HG03575 (cell line): Measurements from ENCODE around the gene WWP2.

Experiments
- ATAC-seq: cut with Tn5 transposase; IDR thresholded peaks from one replicate; pipeline ENCODE4 v1.9.1; 2021; ENCODE audit not compliant: unreplicated experiment, insufficient number of reproducible peaks, low FRiP score; ENCODE audit errors: extremely low read depth

Gene WWP2

GRCh38 chr16:69870761-69871160 lies 108.6 kb downstream of the WWP2 start:
- no peak for ATAC-seq

DNA sequence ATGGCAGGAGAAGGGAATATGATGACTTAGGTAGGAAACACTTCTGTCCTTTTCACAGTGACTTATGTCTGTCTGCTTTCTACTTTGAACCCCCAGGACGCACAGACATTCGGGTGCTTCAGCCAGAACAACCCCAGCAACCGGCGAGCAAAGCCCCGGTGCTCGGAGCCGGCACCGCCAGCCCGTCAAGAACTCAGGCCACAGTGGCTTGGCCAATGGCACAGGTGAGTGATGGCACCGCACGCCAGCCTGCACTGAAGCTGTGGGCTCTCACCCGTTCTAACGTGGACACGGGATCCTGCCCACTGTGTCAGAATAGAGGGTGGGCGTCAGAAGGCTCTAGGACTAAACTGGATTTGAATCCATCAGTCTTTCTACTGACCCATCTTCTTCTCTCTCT lies 109.6 kb downstream of the WWP2 start:
- no peak for ATAC-seq

DNA sequence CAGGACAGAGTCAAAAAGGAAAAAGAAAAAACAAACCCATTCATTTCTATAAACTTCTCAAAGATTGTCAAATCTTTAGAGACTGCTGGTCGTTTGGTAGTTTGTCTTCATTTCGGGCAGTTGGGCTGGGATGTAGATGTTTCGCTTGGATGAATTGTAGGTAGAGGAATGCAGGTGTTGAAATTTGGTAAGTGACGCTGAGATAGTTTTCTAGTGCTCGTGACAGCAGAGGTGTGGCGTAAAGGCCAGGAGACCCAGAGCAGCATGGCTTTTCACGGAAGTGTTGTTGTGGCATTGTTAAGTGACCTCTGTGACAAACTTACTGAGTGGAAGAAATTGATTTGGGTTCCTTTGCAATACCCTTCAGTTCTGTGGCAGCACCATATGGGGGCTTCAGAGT lies 110.8 kb downstream of the WWP2 start:
- no peak for ATAC-seq

DNA sequence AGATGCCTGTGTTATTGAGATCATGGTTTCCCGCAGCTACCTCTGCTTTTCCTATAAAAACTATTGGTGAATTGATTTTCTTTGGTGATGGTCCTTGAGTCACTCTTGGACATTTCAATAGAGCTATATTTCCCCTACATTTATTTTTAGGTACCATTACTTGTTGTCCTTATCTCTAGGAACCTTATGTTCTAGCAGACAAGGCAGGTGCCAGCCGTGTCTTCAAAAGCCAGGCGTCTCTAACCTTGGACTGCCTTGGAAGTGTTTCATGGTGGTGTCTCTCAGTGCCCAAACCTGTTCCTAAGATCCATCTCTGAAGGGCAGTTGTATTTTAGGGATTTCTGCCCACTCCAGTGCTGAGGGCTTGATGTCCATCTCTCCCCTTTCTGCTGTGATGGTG lies 111.7 kb downstream of the WWP2 start:
- ATAC-seq = no peak

DNA sequence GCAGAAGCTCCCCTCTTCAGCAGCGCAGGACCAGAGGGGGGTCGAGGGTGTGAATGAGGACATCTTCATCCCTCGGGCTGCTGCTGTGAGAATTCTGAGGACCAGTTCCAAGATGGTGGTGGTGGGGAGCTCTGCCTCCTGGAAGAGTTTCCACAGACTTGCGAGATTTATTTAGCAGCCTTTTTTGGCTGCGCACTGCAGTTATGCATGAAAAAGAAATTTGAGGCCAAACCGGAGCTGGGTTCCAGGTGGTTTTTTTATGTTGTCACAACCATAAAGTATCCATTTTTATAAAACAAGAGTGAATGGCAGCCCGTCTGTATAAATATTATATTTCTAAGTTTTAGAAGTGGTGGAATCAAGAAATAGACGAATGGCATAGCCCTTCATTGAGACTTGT lies 112.1 kb downstream of the WWP2 start:
- ATAC-seq = no peak

GRCh38 chr16:69880640-69881133 lies 118.6 kb downstream of the WWP2 start:
- ATAC-seq = no peak

DNA sequence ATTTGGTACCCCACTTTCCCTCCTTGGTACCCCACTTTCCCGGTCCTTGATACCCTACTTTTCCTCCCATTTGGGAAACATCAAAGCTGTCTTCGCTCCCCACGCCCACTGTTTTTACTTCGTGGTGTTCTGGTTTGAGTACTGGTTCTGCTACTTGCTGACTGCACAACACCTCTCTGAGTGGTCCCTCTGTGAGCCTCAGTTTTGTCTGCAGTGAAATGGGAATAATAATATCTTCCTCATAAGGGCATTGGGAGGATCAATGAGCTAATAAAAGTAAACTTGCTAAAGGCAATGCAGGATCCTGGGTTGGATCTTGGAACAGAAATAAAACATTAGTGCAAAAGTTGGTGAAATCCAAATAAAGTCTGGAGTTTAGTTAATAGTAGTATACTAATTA lies 119.0 kb downstream of the WWP2 start:
- ATAC-seq = no peak

GRCh38 chr16:69883744-69884143 lies 121.6 kb downstream of the WWP2 start:
- ATAC-seq = no peak

GRCh38 chr16:69885722-69886121 lies 123.6 kb downstream of the WWP2 start:
- no peak for ATAC-seq

GRCh38 chr16:69886726-69887125 lies 124.6 kb downstream of the WWP2 start:
- no peak for ATAC-seq

- ATAC-seq = no peak
These were observed 126.0 kb downstream of the WWP2 start for GRCh38 chr16:69888005-69888590.

- no peak for ATAC-seq
These were observed 127.3 kb downstream of the WWP2 start for GRCh38 chr16:69889295-69889964.

DNA sequence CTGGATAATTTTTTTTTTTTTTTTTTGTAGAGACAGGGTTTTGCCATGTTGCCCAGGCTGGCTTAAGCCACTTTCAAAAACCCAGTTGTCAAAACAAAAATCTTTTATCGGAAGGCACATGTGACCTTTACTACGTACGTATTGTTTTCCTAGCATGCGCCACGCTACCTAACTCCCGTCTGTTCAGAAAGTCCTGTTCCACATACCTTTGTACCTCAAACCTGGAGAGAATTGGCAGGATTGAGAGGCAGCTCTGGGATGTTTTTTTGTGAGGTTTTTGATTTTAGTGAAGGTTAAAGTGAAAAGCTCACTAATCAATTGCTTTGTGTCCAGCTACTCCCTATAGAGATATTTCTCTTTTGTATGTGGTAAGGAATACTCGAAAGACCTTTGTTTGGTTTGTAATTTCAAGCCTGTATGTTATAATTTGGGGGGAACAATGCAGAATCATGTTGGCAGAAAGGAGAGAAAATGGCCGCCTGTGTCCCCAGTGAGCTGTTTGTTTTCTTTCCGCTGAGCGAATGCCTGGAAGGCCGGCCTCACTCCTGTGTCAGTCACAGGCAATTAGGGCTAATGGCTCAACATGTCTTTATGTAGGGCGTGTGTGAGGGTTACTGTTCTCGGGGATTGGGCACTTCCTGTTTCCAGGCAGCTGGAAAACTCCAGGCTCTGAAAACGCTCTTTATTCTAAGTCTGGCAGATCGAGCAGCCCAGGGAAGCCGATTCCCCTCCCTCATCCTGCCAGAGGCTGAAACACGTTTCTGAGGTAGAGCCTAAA lies 128.2 kb downstream of the WWP2 start:
- no peak for ATAC-seq

DNA sequence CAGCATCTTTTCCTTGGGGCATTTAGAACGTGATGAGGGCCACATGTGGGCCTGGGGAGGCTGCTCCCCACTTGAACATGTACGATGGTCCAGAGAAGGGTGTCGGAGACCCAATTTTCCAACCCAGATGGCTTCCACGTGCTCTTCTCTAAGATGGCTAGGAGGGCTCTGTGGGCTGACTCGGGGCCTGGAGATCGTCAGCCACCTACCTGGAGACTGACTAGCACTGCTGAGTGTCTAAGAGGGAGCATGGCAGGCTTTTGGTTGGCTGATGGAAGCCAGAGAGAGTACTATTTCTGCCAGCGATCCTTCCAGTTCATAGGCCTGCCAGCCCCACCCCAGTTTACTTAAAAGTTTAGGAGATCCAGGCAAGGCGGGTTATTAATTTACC lies 128.8 kb downstream of the WWP2 start:
- no peak for ATAC-seq

GRCh38 chr16:69892378-69892777 lies 130.2 kb downstream of the WWP2 start:
- no peak for ATAC-seq

- ATAC-seq = no peak
These were observed 131.0 kb downstream of the WWP2 start for GRCh38 chr16:69893106-69893505.

- ATAC-seq = no peak
These were observed 132.5 kb downstream of the WWP2 start for GRCh38 chr16:69894676-69895075.

DNA sequence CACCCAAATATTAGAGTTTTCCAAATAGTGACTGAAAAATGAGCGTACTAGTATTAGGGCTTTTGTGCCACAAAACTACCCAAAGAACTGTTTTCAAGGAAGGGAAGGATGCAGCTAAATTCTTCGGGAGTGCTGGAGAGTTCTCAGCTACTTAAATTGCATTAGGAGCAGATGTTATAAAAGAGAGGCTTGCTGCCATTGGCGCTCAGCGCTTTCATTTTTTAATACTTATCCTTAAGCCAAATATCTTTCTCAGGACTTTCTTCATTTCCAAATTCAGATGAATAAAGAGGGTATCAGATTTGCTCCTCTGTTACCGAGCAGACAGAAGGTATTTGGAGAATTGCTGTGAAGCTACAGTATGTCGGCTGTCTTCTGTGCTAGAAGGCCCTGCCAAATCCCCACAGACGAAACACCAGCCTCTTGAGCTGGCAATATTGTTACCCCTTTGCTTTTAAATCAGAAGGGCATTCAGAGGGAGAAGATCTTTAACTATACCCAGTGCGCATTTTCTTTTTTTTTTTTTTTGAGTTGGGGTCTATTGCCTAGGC lies 141.8 kb downstream of the WWP2 start:
- ATAC-seq = no peak

DNA sequence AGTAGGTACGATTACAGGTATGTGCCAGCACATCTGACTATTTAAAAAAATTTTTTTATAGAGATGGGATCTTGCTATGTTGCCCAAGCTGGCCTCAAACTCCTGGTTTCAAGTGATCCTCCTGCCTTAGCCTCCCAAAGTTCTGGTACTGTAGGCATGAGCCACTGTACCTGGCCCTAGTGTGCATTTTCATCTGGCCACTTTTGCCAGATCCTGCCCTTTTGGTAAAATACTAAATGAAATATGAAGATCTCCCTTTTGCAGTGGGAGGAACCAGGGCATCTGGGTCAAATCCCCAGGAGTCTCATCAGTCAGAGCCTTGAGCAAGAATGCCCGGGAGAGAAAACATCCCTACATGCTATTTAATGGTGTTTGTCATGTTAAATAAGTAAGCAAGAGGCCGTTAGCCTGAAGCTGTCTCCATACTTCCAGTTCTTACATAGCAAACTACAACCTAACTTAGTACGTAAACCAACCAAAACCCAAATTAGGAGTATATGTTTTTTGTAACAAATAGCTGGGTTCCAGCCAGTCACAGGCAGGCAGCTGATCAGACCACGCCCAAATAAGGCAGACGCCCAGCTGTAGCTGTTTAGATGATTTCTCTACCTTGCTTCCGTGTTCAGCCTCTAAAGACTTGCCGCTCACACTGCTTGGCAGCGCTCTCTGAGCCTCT lies 142.5 kb downstream of the WWP2 start:
- ATAC-seq = no peak
